DOHH2 (cell line): ENCODE results near the gene ROBO2.

Experiments
- H3F3A ChIP-seq: fragments of 200-600 bp; sonication (generic), shearing (Covaris generic); 2 replicates; pipeline ENCODE4 v1.6.0; 2016; ENCODE audit warnings: antibody characterized with exemption, mild to moderate bottlenecking; ENCODE audit not compliant: control insufficient read depth, insufficient read depth
- H3K27ac ChIP-seq: fragments of 200-600 bp; sonication (generic); 2 replicates; pipeline ENCODE4 v1.5.1; 2014; ENCODE audit warnings: low read depth, mild to moderate bottlenecking, low read length, moderate library complexity
- H3K27me3 ChIP-seq: fragments of 200-600 bp; sonication (generic); 2 replicates; pipeline ENCODE4 v1.6.1; 2014; ENCODE audit warnings: mild to moderate bottlenecking, low read length, mixed read lengths; ENCODE audit not compliant: control insufficient read depth
- H3K36me3 ChIP-seq: fragments of 200-600 bp; sonication (generic); 2 replicates; pipeline ENCODE4 v1.6.1; 2014; ENCODE audit warnings: mild to moderate bottlenecking, low read length, moderate library complexity, mixed read lengths; ENCODE audit not compliant: control insufficient read depth
- H3K4me1 ChIP-seq: fragments of 200-600 bp; sonication (generic); 2 replicates; pipeline ENCODE4 v1.6.1; 2014; ENCODE audit warnings: mild to moderate bottlenecking, low read length, mixed read lengths; ENCODE audit not compliant: control insufficient read depth
- H3K4me2 ChIP-seq: fragments of 200-600 bp; sonication (generic); 2 replicates; pipeline ENCODE4 v1.6.0; 2014; ENCODE audit warnings: mild to moderate bottlenecking, low read length, moderate library complexity
- H3K4me3 ChIP-seq: fragments of 200-600 bp; sonication (generic); 2 replicates; pipeline ENCODE4 v1.5.1; 2014; ENCODE audit warnings: mild to moderate bottlenecking, low read length, mixed read lengths
- H3K79me2 ChIP-seq: fragments of 200-600 bp; sonication (generic); 2 replicates; pipeline ENCODE4 v1.6.1; 2014; ENCODE audit warnings: mild to moderate bottlenecking, low read length, mixed read lengths; ENCODE audit not compliant: control insufficient read depth
- H3K9me2 ChIP-seq: fragments of 200-600 bp; sonication (generic); replicated peaks from 2 replicates; pipeline ENCODE4 v1.6.1; 2014; ENCODE audit warnings: mild to moderate bottlenecking, low read length, mixed read lengths; ENCODE audit not compliant: control insufficient read depth
- H3K9me3 ChIP-seq: fragments of 200-600 bp; sonication (generic); 2 replicates; pipeline ENCODE4 v1.6.1; 2014; ENCODE audit warnings: antibody characterized with exemption, low read length, mixed read lengths; ENCODE audit not compliant: control insufficient read depth, insufficient read depth
- H4K20me1 ChIP-seq: fragments of 200-600 bp; sonication (generic); 2 replicates; pipeline ENCODE4 v1.6.0; 2014; ENCODE audit warnings: low read depth, mild to moderate bottlenecking, antibody characterized with exemption, low read length, moderate library complexity; ENCODE audit not compliant: control insufficient read depth, insufficient read depth
- CTCF ChIP-seq: fragments of 200-600 bp; sonication (generic); IDR thresholded peaks from one replicate; pipeline ENCODE4 v1.5.1; 2014; ENCODE audit warnings: antibody characterized with exemption, mild to moderate bottlenecking, low read depth, low read length; ENCODE audit not compliant: poor library complexity, severe bottlenecking
- EZH2phosphoT487 ChIP-seq: fragments of 200-600 bp; sonication (generic); IDR thresholded peaks from 2 replicates; pipeline ENCODE4 v1.6.1; 2017; ENCODE audit warnings: borderline replicate concordance, mild to moderate bottlenecking, antibody characterized with exemption, low read length, moderate library complexity, mixed read lengths

The ROBO2 gene

DNA sequence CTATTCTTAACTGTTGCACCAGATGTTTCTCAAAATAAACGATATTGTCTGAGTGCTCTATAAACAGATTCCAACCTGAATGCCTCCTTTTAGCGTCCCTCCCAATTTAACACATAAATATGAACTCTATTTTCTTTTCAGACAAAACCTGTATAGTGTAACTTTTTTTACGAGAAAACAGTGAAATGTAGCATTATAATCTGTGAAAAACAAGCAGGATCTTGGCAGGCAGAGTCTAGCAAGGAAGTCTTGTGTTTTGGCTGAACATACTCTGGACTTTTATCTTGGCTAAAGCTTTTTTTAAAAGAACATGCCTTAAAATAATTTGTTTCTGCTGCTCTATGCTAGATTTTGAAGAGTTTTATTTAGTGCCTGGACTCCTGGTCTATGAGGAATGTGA is 150.5 kb downstream of the ROBO2 start:
- Histone ChIP-seq H3K9me2 (no peaks in the 10 kb centered on the region), H3K79me2 (no peaks in the 10 kb centered on the region), H3K9me3 (no peaks in the 10 kb centered on the region), H3K4me3 (no peak overlapping the region), H3K27ac (no peak overlapping the region), H4K20me1 (no peaks in the 10 kb centered on the region), H3K4me1 (no peaks in the 10 kb centered on the region), H3K4me2 (no peak overlapping the region), H3F3A (no peaks in the 10 kb centered on the region), H3K36me3 (no peaks in the 10 kb centered on the region), H3K27me3 (no peaks in the 10 kb centered on the region)
- no peak for TF ChIP-seq CTCF

DNA sequence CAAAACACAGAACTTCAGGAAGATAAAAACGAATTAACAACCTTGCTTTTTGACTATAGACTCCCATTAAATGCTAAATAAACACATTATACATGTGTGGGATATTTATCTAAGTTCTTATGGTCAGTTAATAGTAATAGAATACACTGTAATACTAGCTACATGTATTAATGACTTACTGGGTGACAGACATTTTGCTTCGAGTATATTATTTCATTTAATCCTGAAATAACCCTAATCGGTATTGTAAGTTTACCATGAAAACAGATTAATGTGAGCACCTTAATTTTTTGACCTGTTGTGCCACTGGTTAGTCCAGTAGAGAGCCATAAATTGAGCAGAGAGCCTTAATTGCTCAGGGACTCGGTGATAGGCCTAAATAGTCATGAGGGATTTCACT is 151.1 kb downstream of the ROBO2 start:
- Histone ChIP-seq H3K4me1 (no peaks in the 10 kb centered on the region), H3K27me3 (no peaks in the 10 kb centered on the region), H3K27ac (no peak overlapping the region), H3K9me3 (no peaks in the 10 kb centered on the region), H4K20me1 (no peaks in the 10 kb centered on the region), H3K36me3 (no peaks in the 10 kb centered on the region), H3K79me2 (no peaks in the 10 kb centered on the region), H3K9me2 (no peaks in the 10 kb centered on the region), H3K4me2 (no peak overlapping the region), H3F3A (no peaks in the 10 kb centered on the region), H3K4me3 (no peak overlapping the region)
- TF ChIP-seq EZH2phosphoT487 (no peak), CTCF (no peak)

GRCh38 chr3:77191640-77192039 is 151.7 kb downstream of the ROBO2 start:
- Histone ChIP-seq H3K9me3 (no peaks in the 10 kb centered on the region), H3K36me3 (no peaks in the 10 kb centered on the region), H4K20me1 (no peaks in the 10 kb centered on the region), H3K27me3 (no peaks in the 10 kb centered on the region), H3K4me1 (no peaks in the 10 kb centered on the region), H3K27ac (no peak overlapping the region), H3K4me3 (no peak overlapping the region), H3K79me2 (no peaks in the 10 kb centered on the region), H3K4me2 (no peak overlapping the region), H3F3A (no peaks in the 10 kb centered on the region), H3K9me2 (no peaks in the 10 kb centered on the region)
- TF ChIP-seq EZH2phosphoT487 = no peak
- TF ChIP-seq CTCF = no peak
